ENCODE results near the gene CCDC85B.

Gene CCDC85B

GRCh38 chr11:65862191-65862735, 28.2 kb upstream of the CCDC85B start:
- no peak for DNase-seq (ENCODE audit: low read depth)
- TF ChIP-seq CTCF (conservative IDR thresholded peaks at IDR 0.05; ENCODE audit: low read depth, low read length) = no peak
- peak overlapping the region; percentile 90 for H3K4me3 ChIP-seq (ENCODE audit: low read length)

- H3K4me3 ChIP-seq (ENCODE audit: low read length) = no peak overlapping the region
- DNase-seq (ENCODE audit: low read depth) = no peak
Measured at GRCh38 chr11:65862941-65863888, 27.3 kb upstream of the CCDC85B start.

GRCh38 chr11:65863889-65864705, 26.4 kb upstream of the CCDC85B start:
- DNase-seq (ENCODE audit: low read depth) = no peak
- TF ChIP-seq CTCF (conservative IDR thresholded peaks at IDR 0.05; ENCODE audit: low read depth, low read length) = no peak
- H3K4me3 ChIP-seq (ENCODE audit: low read length) = no peak overlapping the region

More at GRCh38 chr11:65862941-65863888, 27.3 kb upstream of the CCDC85B start:
- no peak for TF ChIP-seq CTCF (conservative IDR thresholded peaks at IDR 0.05; ENCODE audit: low read depth, low read length)

GRCh38 chr11:65864706-65865471, 25.6 kb upstream of the CCDC85B start:
- DNase-seq (ENCODE audit: low read depth) = no peak
- H3K4me3 ChIP-seq (ENCODE audit: low read length) = no peak overlapping the region
- TF ChIP-seq CTCF (conservative IDR thresholded peaks at IDR 0.05; ENCODE audit: low read depth, low read length) = no peak

- no peak for DNase-seq (ENCODE audit: low read depth)
- H3K4me3 ChIP-seq (ENCODE audit: low read length) = no peak overlapping the region
- no peak for TF ChIP-seq CTCF (conservative IDR thresholded peaks at IDR 0.05; ENCODE audit: low read depth, low read length)
Measured at GRCh38 chr11:65865550-65866172, 24.8 kb upstream of the CCDC85B start.

Data from retinal pigment epithelial cell (primary cell).